H1 (cell line): ENCODE data around the gene USP37. TPM values are rescaled to one million over a fixed set of nuclear protein-coding genes. Genes with fewer than 3 reads are reported as not detected.

Source experiments
- CTCF ChIA-PET: fragments of 300-600 bp; sonication (Branson Sonifier 250); formaldehyde crosslinking; loops from one replicate; lab custom pipeline; 2021; ENCODE audit not compliant: partially characterized antibody; lab: Charles Lee
- POLR2A ChIA-PET: fragments of 300-600 bp; sonication (Branson Sonifier 250); formaldehyde crosslinking; loops from one replicate; lab custom pipeline; 2021; ENCODE audit warnings: inconsistent platforms; ENCODE audit not compliant: partially characterized antibody; lab: Charles Lee
- DNase-seq, 2 experiments: peaks; one replicate each; pipeline versions ENCODE4 v3.0.0 to v3.0.0-alpha.2; 2010 to 2022; ENCODE audit warnings: low spot score in 2 of 2, low read depth in 1 of 2, mixed read lengths in 1 of 2
- FAIRE-seq: peaks from 2 replicates; lab custom pipeline; 2011; peaks lifted over from hg19 to GRCh38; lab: Jason Lieb, UNC
- H2AFZ ChIP-seq: 2 replicates; pipeline ENCODE4 v1.8.1; 2012; ENCODE audit warnings: low read length, inconsistent platforms
- H2AK5ac ChIP-seq: 2 replicates; pipeline ENCODE4 v1.6.1; 2013; ENCODE audit warnings: low read depth, low read length
- H2BK120ac ChIP-seq: replicated peaks from 2 replicates; pipeline ENCODE3; 2013; ENCODE audit warnings: low read depth, low read length, inconsistent platforms
- H2BK12ac ChIP-seq: 2 replicates; pipeline ENCODE4 v1.6.1; 2013; ENCODE audit warnings: low read depth, low read length
- H2BK15ac ChIP-seq: 2 replicates; pipeline ENCODE4 v1.6.1; 2013; ENCODE audit warnings: low read length
- H2BK20ac ChIP-seq: 2 replicates; pipeline ENCODE4 v1.6.1; 2013; ENCODE audit warnings: low read length
- H2BK5ac ChIP-seq: 2 replicates; pipeline ENCODE4 v1.6.1; 2013; ENCODE audit warnings: low read depth, low read length
- H3K14ac ChIP-seq: 2 replicates; pipeline ENCODE4 v1.6.1; 2013; ENCODE audit warnings: inconsistent platforms; ENCODE audit not compliant: insufficient read length
- H3K18ac ChIP-seq: 2 replicates; pipeline ENCODE4 v1.6.1; 2013; ENCODE audit warnings: low read length; ENCODE audit errors: extremely low read depth
- H3K23ac ChIP-seq: 2 replicates; pipeline ENCODE4 v1.6.1; 2013; ENCODE audit warnings: inconsistent platforms; ENCODE audit not compliant: insufficient read length
- H3K23me2 ChIP-seq: 2 replicates; pipeline ENCODE4 v1.6.1; 2013; ENCODE audit warnings: low read depth, low read length
- H3K27ac ChIP-seq: 2 replicates; pipeline ENCODE4 v1.6.1; 2011; ENCODE audit warnings: low read depth, low read length, inconsistent platforms
- H3K27me3 ChIP-seq, 4 experiments: replicated peaks in 1 of 4; 1 replicate in 1 of 4; 2 replicates in 3 of 4; pipeline versions ENCODE4 v1.6.1 to v1.8.1; 2011 to 2013; ENCODE audit warnings: low read length in 3 of 4, mild to moderate bottlenecking in 3 of 4, inconsistent platforms in 2 of 4, mixed read lengths in 2 of 4, moderate library complexity in 1 of 4; ENCODE audit not compliant: control insufficient read depth in 3 of 4, insufficient read depth in 3 of 4; ENCODE audit errors: extremely low read depth in 1 of 4
- H3K36me3 ChIP-seq, 4 experiments: 2 replicates each; pipeline versions ENCODE4 v1.6.1 to v1.8.1; 2011 to 2013; ENCODE audit warnings: mild to moderate bottlenecking in 4 of 4, low read length in 3 of 4, moderate library complexity in 2 of 4, control low read depth in 1 of 4, inconsistent platforms in 1 of 4; ENCODE audit not compliant: insufficient read depth in 4 of 4, control insufficient read depth in 2 of 4
- H3K4ac ChIP-seq: replicated peaks from 2 replicates; pipeline ENCODE3; 2013; ENCODE audit warnings: low read length, low read depth, mixed read lengths, inconsistent platforms; ENCODE audit not compliant: insufficient read length
- H3K4me1 ChIP-seq, 4 experiments: replicated peaks in 1 of 4; 1 replicate in 1 of 4; 2 replicates in 3 of 4; pipeline versions ENCODE4 v1.6.1 to v1.8.1; 2011 to 2013; ENCODE audit warnings: low read length in 3 of 4, inconsistent platforms in 2 of 4, mixed read lengths in 1 of 4; ENCODE audit not compliant: insufficient read depth in 4 of 4, control insufficient read depth in 3 of 4
- H3K4me2 ChIP-seq, 2 experiments: 2 replicates each; pipeline versions ENCODE4 v1.6.1 to v1.8.1; 2011 to 2013; ENCODE audit warnings: low read depth in 2 of 2, low read length in 2 of 2, control low read depth in 1 of 2, inconsistent platforms in 1 of 2, mild to moderate bottlenecking in 1 of 2; ENCODE audit not compliant: insufficient read depth in 1 of 2
- H3K4me3 ChIP-seq, 4 experiments: fragments of 200-600, 300-600 bp in 1 of 4; sonication (generic), shearing (Covaris generic), sonication (Bioruptor Twin) in 1 of 4; 2 replicates each; pipeline versions ENCODE4 v1.5.1 to v1.8.1; 2011 to 2016; ENCODE audit warnings: low read length in 4 of 4, low read depth in 3 of 4, control low read depth in 2 of 4, inconsistent platforms in 2 of 4, mild to moderate bottlenecking in 2 of 4, mixed read lengths in 1 of 4, moderate library complexity in 1 of 4; ENCODE audit not compliant: insufficient read depth in 2 of 4; ENCODE audit errors: extremely low read depth in 1 of 4
- H3K56ac ChIP-seq: replicated peaks from 2 replicates; pipeline ENCODE3; 2013; ENCODE audit warnings: low read depth, mild to moderate bottlenecking, mixed read lengths, low read length, inconsistent platforms; ENCODE audit not compliant: insufficient read length
- H3K79me1 ChIP-seq: 2 replicates; pipeline ENCODE4 v1.6.1; 2013; ENCODE audit warnings: low read depth, low read length, control low read depth
- H3K79me2 ChIP-seq, 2 experiments: 2 replicates each; pipeline versions ENCODE4 v1.6.1 to v1.8.1; 2012 to 2013; ENCODE audit warnings: low read length in 2 of 2, mild to moderate bottlenecking in 2 of 2, inconsistent platforms in 1 of 2; ENCODE audit not compliant: insufficient read depth in 2 of 2, control insufficient read depth in 1 of 2
- H3K9ac ChIP-seq, 4 experiments: replicated peaks in 1 of 4; 1 replicate in 1 of 4; 2 replicates in 3 of 4; pipeline versions ENCODE4 v1.6.1 to v1.8.1; 2011 to 2013; ENCODE audit warnings: low read depth in 3 of 4, low read length in 3 of 4, control low read depth in 2 of 4, mild to moderate bottlenecking in 2 of 4, moderate library complexity in 2 of 4, inconsistent platforms in 1 of 4; ENCODE audit errors: extremely low read depth in 1 of 4
- H3K9me3 ChIP-seq, 2 experiments: 2 replicates each; pipeline versions ENCODE4 v1.6.1 to v1.8.1; 2012 to 2013; ENCODE audit warnings: mild to moderate bottlenecking in 2 of 2, moderate library complexity in 2 of 2, control low read depth in 1 of 2, inconsistent platforms in 1 of 2, low read depth in 1 of 2, low read length in 1 of 2, mixed read lengths in 1 of 2; ENCODE audit not compliant: insufficient read depth in 2 of 2
- H4K20me1 ChIP-seq, 2 experiments: replicated peaks in 1 of 2; 2 replicates each; pipeline versions ENCODE3 to v1.8.1; 2011 to 2013; ENCODE audit warnings: inconsistent platforms in 2 of 2, low read length in 2 of 2, mild to moderate bottlenecking in 1 of 2; ENCODE audit not compliant: insufficient read depth in 2 of 2, control insufficient read depth in 1 of 2
- H4K5ac ChIP-seq: 2 replicates; pipeline ENCODE4 v1.6.1; 2013; ENCODE audit warnings: low read length, low read depth, mixed read lengths, inconsistent platforms; ENCODE audit not compliant: insufficient read length
- H4K8ac ChIP-seq: 2 replicates; pipeline ENCODE4 v1.8.0; 2013; ENCODE audit warnings: mild to moderate bottlenecking, moderate library complexity, low read length, inconsistent platforms; ENCODE audit not compliant: insufficient read depth; ENCODE audit errors: extremely low read depth
- H4K91ac ChIP-seq: replicated peaks from 2 replicates; pipeline ENCODE3; 2013; ENCODE audit warnings: low read length, mixed read lengths, inconsistent platforms; ENCODE audit not compliant: insufficient read length
- EZH2 ChIP-seq: fragments of 200-600 bp; sonication (generic); IDR thresholded peaks from 2 replicates; pipeline ENCODE4 v1.7.1; 2012; ENCODE audit warnings: low read depth, mild to moderate bottlenecking, moderate library complexity, low read length, inconsistent platforms; ENCODE audit not compliant: severe bottlenecking
- MAX ChIP-seq: IDR thresholded peaks from 2 replicates; pipeline ENCODE4 v1.6.1; 2012; ENCODE audit warnings: inconsistent platforms
- SIN3A ChIP-seq, 2 experiments: IDR thresholded peaks in 1 of 2; conservative IDR thresholded peaks in 1 of 2; 2 replicates each; pipeline ENCODE4 v1.6.1; 2011 to 2012; ENCODE audit warnings: low read length in 2 of 2, improper control_type of control experiment in 1 of 2, low read depth in 1 of 2, mild to moderate bottlenecking in 1 of 2
- TBP ChIP-seq: IDR thresholded peaks from 2 replicates; pipeline ENCODE4 v1.6.1; 2011; ENCODE audit warnings: low read depth, low read length, improper control_type of control experiment
- YY1 ChIP-seq: IDR thresholded peaks from 2 replicates; pipeline ENCODE4 v1.6.1; 2011; ENCODE audit warnings: low read depth, mild to moderate bottlenecking, low read length
- WGBS, 2 experiments: shearing (Covaris generic) in 1 of 2; methylation state at CpG; one replicate each; pipeline versions ENCODE4 v1.1.6 to v1.1.7; 2013 to 2015; ENCODE audit warnings: low lambda C conversion rate in 2 of 2, mixed read lengths in 2 of 2, inconsistent platforms in 1 of 2, low coverage in 1 of 2, missing lambda C conversion rate in 1 of 2; ENCODE audit not compliant: insufficient replicate concordance in 2 of 2, insufficient coverage in 1 of 2, insufficient read length in 1 of 2; ENCODE audit errors: extremely low coverage in 1 of 2, missing lambda C conversion rate in 1 of 2; 5-methylcytosine and 5-hydroxymethylcytosine counted together
- polyA plus RNA-seq, 7 experiments: library from polyadenylated mRNA; depleted of rRNA in 3 of 7; stranded (reverse) in 5 of 7; unstranded in 2 of 7; fragments of >200 nt in 5 of 7; fragments of 200-250 nt in 2 of 7; gene quantifications; 1 replicate in 5 of 7; 2 replicates in 1 of 7; 4 replicates in 1 of 7; pipeline versions ENCODE4 v1.2.1 to v1.2.3, GENCODE V29; 2011 to 2013; ENCODE audit warnings: missing spikeins in 2 of 7, mixed read lengths in 2 of 7
- total RNA-seq: library from RNA; stranded (reverse); fragmentation: NEBNext Ultra II Directional; extraction: Animal tissue kit (Norgen Biotek cat#: 25700); gene quantifications from 2 replicates; pipeline ENCODE4 v1.2.1, GENCODE V29; 2021

Gene USP37
- total and polyA plus RNA-seq, 2 of the 8 experiments (the other 6 are each of a cell fraction or from before 2014, with no cell fraction given) = 3.8 to 29.1 TPM

GRCh38 chr2:218405086-218405745 lies 162.9 kb downstream of the USP37 start:
- CTCF ChIA-PET = interaction anchor here (0.6 to 3.6 kb wide), 17 partner anchors 8 to 243 kb away, joined by 3 to 13 read pairs (median 3); no protein-coding TSS in a partner anchor
- H3K14ac ChIP-seq = no peak overlapping the region

More at GRCh38 chr2:218405086-218405745, 162.9 kb downstream of the USP37 start:
- H3K56ac ChIP-seq = no peak overlapping the region
- DNase-seq = peak in 1 of 2 experiments; percentile 63
- peak overlapping the region; percentile 88 to 98 for H3K4me2 ChIP-seq
- H3K36me3 ChIP-seq = peaks cover 0 to 11% (median 4%) of the 10 kb centered on the region in 4 experiments; a peak in 2 of 8 replicates
- no peak overlapping the region for H2BK120ac ChIP-seq
- H3K27me3 ChIP-seq = no peaks in the 10 kb centered on the region
- H3K18ac ChIP-seq = peak overlapping the region; percentile 62; the same call in 1 of the 2 replicates
- peak overlapping the region; percentile 82; the same call in 1 of the 2 replicates for H3K27ac ChIP-seq
- no peak overlapping the region for H2BK15ac ChIP-seq
- TF ChIP-seq EZH2 (no peak), MAX (no peak), SIN3A (conservative IDR thresholded peaks at IDR 0.05 in 1 of 2, IDR thresholded peaks at IDR 0.05 in 1 of 2; ENCODE audit: low read depth in 1 of 2, low read length in 2 of 2) (no peak), YY1 (peak; percentile 71; the same call in 1 of the 2 replicates), TBP (0 out of 2 replicates have a peak, but pooled peaks have one; percentile 34)
- TF ChIP-seq, all 59 proteins: peak for 2
- Histone ChIP-seq H3K4ac (no peak overlapping the region), H3K4me1 (peaks cover 12 to 31% (median 24%) of the 10 kb centered on the region in 4 experiments), H4K8ac (no peak overlapping the region), H2BK20ac (no peak overlapping the region), H3K23me2 (peaks cover 6% of the 10 kb centered on the region), H2AFZ (no peak overlapping the region; the same call in 1 of the 2 replicates), H2BK5ac (peak overlapping the region; percentile 93; the same call in 1 of the 2 replicates), H3K23ac (no peak overlapping the region), H4K20me1 (peaks cover 0 to 2% of the 10 kb centered on the region in 2 experiments), H2BK12ac (no peak overlapping the region), H3K4me3 (peak overlapping the region; percentile 45 to 75 (median 62); a peak in 7 of 8 replicates), H3K9ac (no peak overlapping the region), H3K79me2 (no peaks in the 10 kb centered on the region), H4K5ac (peak overlapping the region; percentile 97), H3K9me3 (no peaks in the 10 kb centered on the region), H4K91ac (peak overlapping the region; percentile 4), H2AK5ac (no peak overlapping the region), H3K79me1 (no peaks in the 10 kb centered on the region)
- POLR2A ChIA-PET = interaction anchor here (1.1 to 5.5 kb wide), 5 partner anchors 10 to 134 kb away, joined by 3 to 35 read pairs (median 4); partner anchors contain the start of genes AAMP and PNKD
- FAIRE-seq = no peak
- WGBS, 2 experiments = 49% methylated on average over 8 of the region's 8 CpGs; no CpG with 5 or more reads in 1 of the 2 experiments
